Measurements from ENCODE around the gene BIN2. TPM values are rescaled to one million over a fixed set of nuclear protein-coding genes. Genes with fewer than 3 reads are reported as not detected.

BIN2 gene
- total and polyA plus RNA-seq, 2 experiments from 2014 or later, result not detected

DNA sequence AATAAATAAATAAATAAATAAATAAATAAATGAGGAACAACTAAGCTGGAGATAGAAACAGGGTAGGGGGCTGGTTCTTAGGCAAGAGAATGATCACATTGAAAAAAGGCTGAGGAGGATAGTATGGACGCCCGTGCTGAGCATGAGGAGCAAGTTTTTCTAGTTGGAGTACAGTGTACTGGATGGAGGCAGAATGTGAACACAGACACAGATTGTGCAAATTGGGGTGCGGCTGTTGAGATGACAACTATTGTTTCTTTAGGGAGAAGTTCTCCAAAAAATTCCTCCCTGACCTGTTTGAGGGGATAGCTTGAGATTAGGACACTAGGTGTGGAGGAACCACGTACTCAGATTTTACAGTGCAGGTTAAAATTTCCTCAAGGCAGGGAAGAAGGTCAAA lies 979 bp upstream of the BIN2 start:
- no peak overlapping the region for H3K4me2 ChIP-seq (ENCODE audit: unreplicated experiment)
- H3K4me3 ChIP-seq, result no peak overlapping the region
- H3K9me2 ChIP-seq (ENCODE audit: insufficient read depth), result no peaks in the 10 kb centered on the region
- H3K36me3 ChIP-seq (ENCODE audit: low read depth), result no peaks in the 10 kb centered on the region
- H3K27me3 ChIP-seq (replicated peaks; ENCODE audit: insufficient read depth), result no peaks in the 10 kb centered on the region
- no peaks in the 10 kb centered on the region for H3K9me3 ChIP-seq (ENCODE audit: low read depth)
- 83 to 89% methylated on average over 4 of the region's 4 CpGs for WGBS, 2 experiments (ENCODE audit: low coverage in 1 of 2, low lambda C conversion rate in 2 of 2, missing lambda C conversion rate in 2 of 2)
- TF ChIP-seq EZH2phosphoT487 (IDR thresholded peaks at IDR 0.05; ENCODE audit: insufficient read depth, low read depth), result no peak
- no peak for TF ChIP-seq EZH2 (IDR thresholded peaks at IDR 0.05; ENCODE audit: insufficient read depth, poor library complexity, severe bottlenecking)
- H2AFZ ChIP-seq, result no peak overlapping the region
- H3K9ac ChIP-seq, result no peak overlapping the region
- H4K20me1 ChIP-seq (ENCODE audit: insufficient read depth), result no peaks in the 10 kb centered on the region
- DNase-seq, result no peak
- H3K27ac ChIP-seq, result no peak overlapping the region
- peaks cover 24% of the 10 kb centered on the region for H3K4me1 ChIP-seq (ENCODE audit: insufficient read depth)
- in situ Hi-C loops (cut with MboI), result no loop called here
- H3K79me2 ChIP-seq (ENCODE audit: insufficient read depth), result no peaks in the 10 kb centered on the region
- H3F3A ChIP-seq (ENCODE audit: insufficient read depth), result peaks cover 19% of the 10 kb centered on the region

DNA sequence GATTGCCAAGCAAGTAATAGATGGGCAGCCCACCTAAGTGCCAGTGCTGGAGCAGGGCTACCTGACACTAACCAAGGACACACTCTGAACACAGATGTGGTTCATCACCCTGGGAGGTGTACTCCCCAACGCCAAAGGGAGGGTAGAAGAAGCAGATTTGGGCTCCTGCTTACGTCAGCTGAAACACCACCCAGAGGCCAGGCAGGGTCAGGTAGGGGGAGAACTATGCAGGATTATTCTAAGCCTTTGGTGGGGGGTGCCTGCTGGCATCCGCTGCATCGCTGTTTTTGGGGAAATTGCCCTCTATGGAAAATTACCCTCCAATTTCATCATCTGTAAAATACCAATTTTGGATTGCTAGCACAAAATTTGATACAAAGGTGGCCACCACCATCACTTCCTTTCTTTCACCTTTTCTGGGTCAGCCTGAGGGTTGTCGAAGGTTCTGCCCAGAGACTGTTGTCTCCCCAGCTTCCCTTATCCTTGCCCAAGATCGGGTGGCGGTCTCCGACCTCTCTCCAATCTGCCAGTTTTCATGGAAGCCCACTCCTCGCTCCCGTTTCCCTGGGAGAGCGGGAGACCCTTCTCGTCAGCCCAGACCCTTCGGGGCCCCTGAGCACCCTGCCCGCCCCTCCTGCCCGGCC lies 535 bp downstream of the BIN2 start:
- Histone ChIP-seq H3K9me3 (ENCODE audit: low read depth) (no peaks in the 10 kb centered on the region), H3K79me2 (ENCODE audit: insufficient read depth) (no peaks in the 10 kb centered on the region), H3K9me2 (ENCODE audit: insufficient read depth) (no peaks in the 10 kb centered on the region), H3K4me3 (no peak overlapping the region), H3K36me3 (ENCODE audit: low read depth) (no peaks in the 10 kb centered on the region), H2AFZ (no peak overlapping the region), H4K20me1 (ENCODE audit: insufficient read depth) (no peaks in the 10 kb centered on the region), H3K4me2 (ENCODE audit: unreplicated experiment) (no peak overlapping the region), H3K27ac (no peak overlapping the region), H3K9ac (no peak overlapping the region), H3F3A (ENCODE audit: insufficient read depth) (peaks cover 19% of the 10 kb centered on the region), H3K4me1 (ENCODE audit: insufficient read depth) (peaks cover 24% of the 10 kb centered on the region), H3K27me3 (replicated peaks; ENCODE audit: insufficient read depth) (no peaks in the 10 kb centered on the region)
- in situ Hi-C loops (cut with MboI), result no loop called here
- TF ChIP-seq EZH2phosphoT487 (IDR thresholded peaks at IDR 0.05; ENCODE audit: insufficient read depth, low read depth) (no peak), EZH2 (IDR thresholded peaks at IDR 0.05; ENCODE audit: insufficient read depth, poor library complexity, severe bottlenecking) (no peak)
- no peak for DNase-seq
- 92 to 93% methylated on average over 14 to 15 of the region's 15 CpGs for WGBS, 2 experiments (ENCODE audit: low coverage in 1 of 2, low lambda C conversion rate in 2 of 2, missing lambda C conversion rate in 2 of 2)

DNA sequence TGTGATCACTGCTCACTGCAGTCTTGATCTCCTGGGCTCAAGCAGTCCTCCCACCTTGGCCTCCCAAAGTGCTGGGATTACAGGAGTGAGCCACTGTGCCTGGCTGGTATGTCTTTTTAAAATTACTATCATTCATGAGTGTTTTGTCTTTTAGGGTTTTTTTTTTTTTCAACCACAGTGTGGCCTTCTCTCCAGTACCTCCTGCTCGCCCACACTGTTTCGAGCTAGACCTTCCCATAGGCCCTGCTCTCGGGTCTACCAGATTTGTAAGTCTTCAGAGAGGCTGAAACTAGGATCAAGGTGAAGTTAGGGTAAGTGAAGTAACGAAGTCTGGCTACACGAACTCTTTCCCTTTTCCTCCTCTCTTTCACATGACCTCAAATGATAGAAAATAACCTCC lies 1.5 kb downstream of the BIN2 start:
- in situ Hi-C loops (cut with MboI), result no loop called here
- DNase-seq, result no peak
- 85 to 86% methylated on average over 5 of the region's 5 CpGs for whole genome bisulfite sequencing, 2 experiments (ENCODE audit: low coverage in 1 of 2, low lambda C conversion rate in 2 of 2, missing lambda C conversion rate in 2 of 2)
- Histone ChIP-seq H3K4me3 (no peak overlapping the region), H3K4me1 (ENCODE audit: insufficient read depth) (peaks cover 22% of the 10 kb centered on the region), H3K9me2 (ENCODE audit: insufficient read depth) (no peaks in the 10 kb centered on the region), H3K27ac (no peak overlapping the region), H3K9me3 (ENCODE audit: low read depth) (no peaks in the 10 kb centered on the region), H4K20me1 (ENCODE audit: insufficient read depth) (no peaks in the 10 kb centered on the region), H3F3A (ENCODE audit: insufficient read depth) (peaks cover 15% of the 10 kb centered on the region), H3K79me2 (ENCODE audit: insufficient read depth) (no peaks in the 10 kb centered on the region), H3K36me3 (ENCODE audit: low read depth) (no peaks in the 10 kb centered on the region), H3K9ac (no peak overlapping the region), H3K4me2 (ENCODE audit: unreplicated experiment) (no peak overlapping the region), H3K27me3 (replicated peaks; ENCODE audit: insufficient read depth) (no peaks in the 10 kb centered on the region), H2AFZ (no peak overlapping the region)
- TF ChIP-seq EZH2 (IDR thresholded peaks at IDR 0.05; ENCODE audit: insufficient read depth, poor library complexity, severe bottlenecking) (no peak), EZH2phosphoT487 (IDR thresholded peaks at IDR 0.05; ENCODE audit: insufficient read depth, low read depth) (no peak)

DNA sequence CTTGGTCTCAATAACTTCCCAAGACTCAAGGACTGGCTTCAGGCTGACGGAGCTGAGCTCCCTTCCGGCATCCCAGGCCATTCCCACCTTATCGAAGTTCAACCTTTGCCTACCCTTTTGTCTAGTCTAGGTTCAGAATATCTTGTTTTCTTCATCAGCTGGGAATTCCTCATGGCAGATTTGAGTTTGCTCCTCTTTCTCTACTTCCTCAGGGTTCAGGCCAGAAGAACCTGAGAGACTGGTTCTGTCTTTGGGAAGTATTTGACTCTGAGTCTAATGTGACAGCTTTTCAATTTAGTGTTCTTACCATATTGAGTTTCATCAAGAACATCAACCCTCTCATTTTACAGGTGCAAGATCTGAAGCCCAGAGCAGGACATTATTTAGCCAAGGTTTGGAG lies 2.1 kb downstream of the BIN2 start:
- Histone ChIP-seq H3K27me3 (replicated peaks; ENCODE audit: insufficient read depth) (no peaks in the 10 kb centered on the region), H3K36me3 (ENCODE audit: low read depth) (no peaks in the 10 kb centered on the region), H3F3A (ENCODE audit: insufficient read depth) (peaks cover 9% of the 10 kb centered on the region), H3K4me1 (ENCODE audit: insufficient read depth) (peaks cover 17% of the 10 kb centered on the region), H3K27ac (no peak overlapping the region), H3K9me3 (ENCODE audit: low read depth) (no peaks in the 10 kb centered on the region), H3K4me3 (no peak overlapping the region), H3K79me2 (ENCODE audit: insufficient read depth) (no peaks in the 10 kb centered on the region), H4K20me1 (ENCODE audit: insufficient read depth) (no peaks in the 10 kb centered on the region), H3K9ac (no peak overlapping the region), H2AFZ (no peak overlapping the region), H3K9me2 (ENCODE audit: insufficient read depth) (no peaks in the 10 kb centered on the region), H3K4me2 (ENCODE audit: unreplicated experiment) (no peak overlapping the region)
- TF ChIP-seq EZH2phosphoT487 (IDR thresholded peaks at IDR 0.05; ENCODE audit: insufficient read depth, low read depth) (no peak), EZH2 (IDR thresholded peaks at IDR 0.05; ENCODE audit: insufficient read depth, poor library complexity, severe bottlenecking) (no peak)
- DNase-seq, result no peak
- in situ Hi-C loops (cut with MboI), result no loop called here
- 89 to 95% methylated on average over 3 of the region's 3 CpGs for WGBS, 2 experiments (ENCODE audit: low coverage in 1 of 2, low lambda C conversion rate in 2 of 2, missing lambda C conversion rate in 2 of 2)
